Middle frontal gyrus (tissue), 1 donor: ENCODE results near the gene KLF12.

ENCODE experiments used
- DNase-seq: peaks from one replicate; pipeline ENCODE4 v3.0.0-alpha.2; 2015; ENCODE audit warnings: low spot score; ENCODE audit errors: extremely low spot score

KLF12 gene

DNA sequence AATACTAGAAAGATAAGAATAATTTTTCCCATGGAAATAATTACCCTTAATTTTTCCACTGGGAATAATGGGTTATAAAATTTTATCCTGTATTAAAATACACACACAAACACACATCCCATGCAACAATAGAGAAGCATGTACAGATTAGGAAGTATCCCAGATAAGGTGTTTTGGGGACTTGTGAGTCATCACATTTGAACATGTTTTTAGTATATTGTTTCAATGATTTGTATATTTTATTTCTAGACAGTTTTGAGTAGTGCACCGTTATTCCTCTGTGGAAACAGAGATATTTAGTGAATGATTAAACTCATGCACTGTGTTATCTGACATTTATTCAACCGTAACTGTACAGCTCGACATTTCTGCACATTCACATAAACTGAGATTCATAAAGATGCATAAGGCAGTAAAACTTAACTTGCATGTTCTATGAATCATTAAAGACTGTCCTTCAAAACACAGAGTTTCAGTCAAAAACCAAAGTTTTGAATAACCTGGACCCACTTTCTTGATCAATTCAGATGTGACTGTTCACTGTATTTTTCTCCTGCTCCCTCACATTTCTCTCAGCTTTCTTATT is 30.1 kb downstream of the KLF12 start:
- DNase-seq: no peak

DNA sequence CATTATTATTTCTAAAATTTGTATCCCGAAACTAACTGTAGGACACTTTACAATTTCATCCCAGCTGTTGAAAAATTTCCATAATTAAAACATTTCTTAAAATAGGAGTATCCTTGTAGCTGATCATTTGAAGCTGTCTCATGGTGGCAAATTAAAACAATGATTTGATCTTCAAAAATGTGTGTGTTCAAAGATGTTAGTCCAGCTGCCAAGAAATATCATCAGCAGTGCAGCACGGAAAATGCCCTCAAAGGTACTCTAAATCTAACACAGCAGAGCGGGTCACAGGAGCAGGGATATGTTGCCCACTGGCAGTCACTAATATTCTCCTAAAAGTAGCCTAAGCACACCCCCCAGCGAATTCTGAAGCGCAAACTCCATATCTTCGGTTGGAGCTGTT is 31.0 kb downstream of the KLF12 start:
- DNase-seq: no peak

DNA sequence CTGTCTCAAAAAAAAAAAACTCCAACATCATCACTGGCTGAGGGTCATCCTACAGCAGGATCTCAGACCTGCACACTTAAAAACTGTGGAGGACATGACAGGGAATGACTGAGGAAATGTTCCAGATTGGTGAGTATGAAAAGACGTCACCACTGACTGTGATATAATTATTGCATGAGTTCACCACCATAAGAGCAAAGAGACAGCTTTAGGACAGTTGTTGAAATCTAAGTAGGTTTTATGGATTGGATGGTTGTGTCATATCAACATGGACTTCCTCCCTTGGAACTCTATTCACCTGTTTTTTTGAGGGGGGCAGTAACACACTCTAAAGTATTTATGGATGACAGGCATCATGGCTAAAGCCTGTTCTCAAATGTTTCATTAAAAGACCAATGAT is 31.5 kb downstream of the KLF12 start:
- DNase-seq: no peak

DNA sequence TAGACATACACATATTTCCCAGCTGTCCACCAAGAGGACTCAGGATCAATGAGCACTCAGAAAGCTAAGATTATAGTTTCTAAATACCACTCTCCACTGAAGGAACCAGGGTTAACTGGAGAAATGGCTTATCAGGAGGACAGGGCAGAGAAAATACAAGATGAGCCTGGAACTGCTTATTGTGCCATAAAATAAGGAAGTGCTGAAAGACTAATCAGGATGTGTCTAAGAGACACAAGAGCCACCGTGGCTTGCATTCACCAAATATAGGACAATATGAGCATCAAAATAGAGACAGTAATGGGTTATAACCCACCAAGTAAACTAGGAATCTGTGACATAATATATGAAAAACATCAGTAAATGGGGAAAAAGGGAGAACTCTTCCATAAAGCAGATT is 32.8 kb downstream of the KLF12 start:
- no peak for DNase-seq

DNA sequence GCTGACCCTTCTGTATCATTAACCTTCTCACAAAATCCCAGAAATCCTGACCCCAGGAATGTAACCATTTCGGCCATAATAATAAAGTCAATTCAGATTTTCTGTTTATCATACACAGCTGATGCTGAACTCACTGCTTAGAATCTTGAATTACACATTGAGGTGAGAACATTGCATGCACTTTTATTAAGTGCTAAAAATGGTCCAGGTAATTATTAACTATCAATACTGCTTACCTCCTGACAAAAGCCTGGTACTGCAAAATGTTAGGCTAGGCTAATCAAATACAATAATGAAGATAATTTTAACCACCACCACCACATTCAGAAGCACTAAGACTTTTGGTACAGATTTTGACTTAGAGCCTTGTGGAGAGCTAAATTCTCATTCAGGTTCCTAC is 36.1 kb downstream of the KLF12 start:
- DNase-seq: no peak

DNA sequence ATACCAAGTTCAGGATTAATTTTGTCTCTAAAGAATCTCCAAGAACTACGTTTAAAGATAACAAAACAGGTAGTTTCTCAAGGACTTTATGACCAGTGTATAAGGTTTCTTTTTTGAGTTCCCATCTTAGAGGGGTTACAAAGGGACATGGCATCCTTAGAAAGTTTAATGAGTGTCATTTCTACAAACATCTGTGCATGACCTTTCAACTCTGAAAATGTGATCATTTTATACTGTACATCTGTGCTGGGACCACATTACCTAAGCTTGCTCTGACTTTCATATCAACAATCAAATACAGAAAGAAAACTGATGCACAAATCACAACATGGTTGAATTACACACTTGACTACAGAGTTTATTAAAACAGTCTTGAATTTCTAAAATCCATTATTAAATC is 37.1 kb downstream of the KLF12 start:
- DNase-seq: no peak

DNA sequence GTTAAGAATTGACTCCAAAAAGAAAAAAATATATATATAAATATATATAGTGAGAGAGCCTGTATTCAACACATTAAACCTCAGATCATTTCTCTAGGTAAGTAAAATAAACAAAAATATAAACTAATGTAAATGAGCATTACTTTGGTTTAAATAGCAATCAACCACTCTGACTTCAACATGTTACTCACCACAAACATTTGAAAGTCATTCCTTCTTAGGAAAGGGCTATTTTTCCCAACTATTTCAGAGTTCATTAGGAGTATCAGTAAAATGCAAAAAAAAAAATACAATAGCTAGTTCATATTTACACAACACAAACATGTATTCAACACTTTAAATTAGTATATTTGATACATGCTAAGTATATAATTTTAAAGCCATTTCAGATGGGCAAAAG is 40.5 kb downstream of the KLF12 start:
- DNase-seq: no peak

DNA sequence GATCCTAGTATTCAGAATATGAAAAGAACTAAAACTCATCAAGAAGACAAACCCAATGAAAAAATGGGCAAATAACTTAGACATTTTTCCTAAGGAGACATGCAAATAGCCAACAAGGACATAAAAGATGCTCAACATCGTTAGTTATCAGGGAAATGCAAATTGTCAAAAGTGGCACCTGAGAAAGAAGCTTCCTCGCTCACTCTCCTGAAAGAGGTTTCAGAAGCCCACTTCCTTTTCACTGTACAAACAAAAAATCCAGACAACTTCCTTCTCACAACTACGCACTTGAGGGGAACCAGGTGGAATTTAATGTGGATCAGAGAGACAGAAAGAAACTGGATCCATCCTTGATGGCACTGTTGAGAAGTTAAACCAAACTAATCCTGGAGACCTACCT is 41.5 kb downstream of the KLF12 start:
- DNase-seq: no peak

DNA sequence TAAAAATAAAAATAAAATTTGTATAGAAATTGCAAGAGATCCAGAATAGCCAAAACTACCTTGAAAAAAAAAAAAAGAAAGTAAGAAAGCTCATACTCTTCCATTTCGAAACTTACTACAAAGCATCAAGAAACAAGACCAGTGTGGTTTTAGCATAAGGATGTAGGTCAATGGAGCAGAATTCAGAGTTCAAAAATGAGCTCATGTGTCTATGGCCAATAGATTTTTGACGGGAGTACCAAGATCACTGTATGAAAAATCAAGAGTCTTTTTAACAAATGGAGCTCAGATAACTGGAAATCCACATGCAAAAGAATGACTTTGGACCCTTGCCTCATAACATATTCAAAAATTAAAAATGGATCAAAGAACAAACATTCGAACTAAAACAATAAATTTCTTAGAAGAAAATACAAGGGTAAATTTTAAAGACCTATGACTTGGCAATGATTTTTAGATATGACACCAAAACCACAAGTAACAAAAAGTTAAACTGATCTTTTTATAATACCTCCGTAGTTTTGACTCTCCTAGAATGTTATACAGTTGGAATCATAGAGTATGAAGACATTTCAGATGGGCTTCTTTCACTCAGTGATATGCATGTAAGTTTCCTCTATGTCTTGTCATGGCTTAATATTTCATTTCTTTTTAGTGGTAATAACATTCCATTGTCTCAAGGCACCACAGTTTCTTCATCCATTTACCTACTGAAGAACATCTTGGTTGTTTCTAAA is 43.2 kb downstream of the KLF12 start:
- no peak for DNase-seq

DNA sequence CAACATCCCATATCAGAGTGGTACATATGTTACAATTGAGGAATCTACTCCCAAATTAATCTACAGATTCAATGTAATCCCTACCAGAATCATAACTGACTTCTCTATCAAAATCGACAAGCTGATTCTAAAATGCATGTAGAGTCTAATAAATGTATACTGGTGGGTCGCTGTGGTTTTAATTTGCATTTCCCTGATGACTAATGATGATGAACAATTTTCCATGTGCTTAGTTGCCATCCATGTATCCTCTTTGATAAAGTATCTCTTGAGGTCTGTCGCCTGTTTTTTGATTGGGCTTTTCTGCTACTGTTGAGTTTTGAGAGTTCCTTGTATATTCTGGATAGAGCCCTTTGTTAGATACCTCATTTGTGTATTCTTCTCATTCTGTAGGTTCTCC is 43.8 kb downstream of the KLF12 start:
- DNase-seq: no peak

DNA sequence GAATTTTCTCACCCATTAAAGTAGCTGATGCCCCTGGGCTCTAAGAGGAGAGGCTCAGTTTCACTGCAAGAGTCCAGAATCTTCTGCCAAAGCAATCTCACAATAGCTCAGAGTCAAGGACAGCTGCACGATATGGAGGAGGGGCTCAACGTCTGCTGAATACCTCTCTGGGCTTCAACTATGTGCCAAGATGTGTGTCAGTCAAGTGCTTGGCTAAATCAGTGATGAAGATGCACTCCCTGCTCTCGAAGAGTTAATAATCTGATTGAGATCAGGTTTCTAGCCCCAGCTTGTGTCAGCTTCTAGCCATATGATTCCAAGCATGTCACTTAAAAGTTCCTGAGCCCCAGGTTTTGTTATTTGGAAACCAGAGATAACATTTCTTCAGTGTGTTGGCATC is 46.8 kb downstream of the KLF12 start:
- DNase-seq: no peak
